K562 (cell line): ENCODE data around the gene ELMO3. TPM values are rescaled to one million over a fixed set of nuclear protein-coding genes. Genes with fewer than 3 reads are reported as not detected.

Experiments used
- ATAC-seq: fragments of 200-7000 bp; cut with Tn5 transposase; 3 replicates; pipeline ENCODE4 v1.9.1; 2020; ENCODE audit warnings: moderate library complexity
- BruUV-seq: library from RNA; stranded (reverse); fragments of 400-500 nt; replicated peaks from 2 replicates; lab custom pipeline; 2021; lab: Mats Ljungman, UMichigan
- CTCF ChIA-PET: fragments of 300-600 bp; formaldehyde crosslinking; extraction: SDS; loops from one replicate; lab custom pipeline; 2021; ENCODE audit warnings: low intra/inter-chr PET ratio; lab: Yijun Ruan, JAX
- POLR2A ChIA-PET: fragments of 300-600, 350-650 bp; sonication (Branson Sonifier 250); formaldehyde crosslinking; extraction: SDS; loops from one replicate; lab custom pipeline; 2021; ENCODE audit warnings: antibody characterized with exemption, inconsistent platforms; lab: Yijun Ruan, JAX
- DNase-seq, 4 experiments: peaks; one replicate each; pipeline versions ENCODE4 v3.0.0 to v3.0.0-alpha.2; 2011 to 2018; ENCODE audit warnings: low spot score in 3 of 4, mixed read lengths in 3 of 4; ENCODE audit errors: extremely low read depth in 1 of 4
- FAIRE-seq: peaks from 2 replicates; lab custom pipeline; 2011; peaks lifted over from hg19 to GRCh38; lab: Jason Lieb, UNC
- H2AFZ ChIP-seq: 2 replicates; pipeline ENCODE4 v1.6.0; 2011; ENCODE audit warnings: low read depth, low read length, control low read depth, inconsistent platforms
- H3K27ac ChIP-seq: fragments of 200-600 bp; 3 replicates; pipeline ENCODE4 v1.8.0; 2011; ENCODE audit warnings: low read depth, mild to moderate bottlenecking, control low read depth, inconsistent platforms, low read length, moderate library complexity, mixed read lengths; ENCODE audit errors: extremely low read depth
- H3K27me3 ChIP-seq, 2 experiments: fragments of 300-600 bp in 1 of 2; 2 replicates in 1 of 2; 3 replicates in 1 of 2; pipeline versions ENCODE4 v1.6.0 to v1.8.0; 2011; ENCODE audit warnings: inconsistent platforms in 2 of 2, low read length in 2 of 2, mild to moderate bottlenecking in 1 of 2, mixed read lengths in 1 of 2, moderate library complexity in 1 of 2; ENCODE audit not compliant: control insufficient read depth in 2 of 2, insufficient read depth in 2 of 2
- H3K36me3 ChIP-seq: fragments of 300-600 bp; 3 replicates; pipeline ENCODE4 v1.8.0; 2011; ENCODE audit warnings: mild to moderate bottlenecking, low read length, inconsistent platforms; ENCODE audit not compliant: control insufficient read depth, insufficient read depth
- H3K4me1 ChIP-seq, 2 experiments: fragments of 200-600 bp in 1 of 2; replicated peaks in 1 of 2; 2 replicates in 1 of 2; 3 replicates in 1 of 2; pipeline versions ENCODE4 v1.5.1 to v1.8.0; 2011; ENCODE audit warnings: inconsistent platforms in 2 of 2, low read length in 2 of 2, mild to moderate bottlenecking in 1 of 2, mixed read lengths in 1 of 2, moderate library complexity in 1 of 2; ENCODE audit not compliant: control insufficient read depth in 2 of 2, insufficient read depth in 2 of 2
- H3K4me2 ChIP-seq: 2 replicates; pipeline ENCODE4 v1.6.1; 2011; ENCODE audit warnings: low read length, control low read depth, inconsistent platforms, mixed read lengths; ENCODE audit not compliant: insufficient read depth
- H3K4me3 ChIP-seq: fragments of 200-600 bp; sonication (generic), shearing (Covaris generic); 2 replicates; pipeline ENCODE4 v1.5.1; 2016; ENCODE audit warnings: control low read depth, inconsistent platforms
- H3K79me2 ChIP-seq: fragments of 200-600 bp; 3 replicates; pipeline ENCODE4 v1.8.0; 2011; ENCODE audit warnings: low read length, inconsistent platforms; ENCODE audit not compliant: control insufficient read depth, insufficient read depth
- H3K9ac ChIP-seq, 2 experiments: 2 replicates each; pipeline versions ENCODE4 v1.6.0 to v1.6.1; 2011; ENCODE audit warnings: low read depth in 2 of 2, low read length in 2 of 2, control low read depth in 1 of 2, inconsistent platforms in 1 of 2, mild to moderate bottlenecking in 1 of 2, mixed read lengths in 1 of 2; ENCODE audit not compliant: insufficient read depth in 1 of 2
- H3K9me1 ChIP-seq: one replicate; pipeline ENCODE4 v1.6.0; 2011; ENCODE audit warnings: inconsistent platforms, mild to moderate bottlenecking, low read length, moderate library complexity; ENCODE audit not compliant: control insufficient read depth, insufficient read depth
- H3K9me3 ChIP-seq: replicated peaks from 2 replicates; pipeline ENCODE4 v1.5.1; 2011; ENCODE audit warnings: low read depth, low read length, inconsistent platforms; ENCODE audit not compliant: control insufficient read depth, insufficient read depth
- H4K20me1 ChIP-seq: replicated peaks from 2 replicates; pipeline ENCODE4 v1.6.1; 2011; ENCODE audit warnings: low read length, inconsistent platforms, mixed read lengths; ENCODE audit not compliant: control insufficient read depth, insufficient read depth
- GTF3C2 ChIP-seq: IDR thresholded peaks from 3 replicates; pipeline ENCODE4 v1.6.1; 2011; ENCODE audit warnings: borderline replicate concordance, mild to moderate bottlenecking, moderate library complexity; ENCODE audit not compliant: insufficient read length; ENCODE audit errors: extremely low read depth
- HMBOX1 ChIP-seq: sonication (generic); IDR thresholded peaks from 2 replicates; pipeline ENCODE4 v1.6.1; 2016
- WGBS: fragments of 100-300 bp; shearing (Covaris generic); methylation state at CpG from one replicate; pipeline ENCODE4 v1.1.6; 2016; ENCODE audit warnings: low coverage, mixed read lengths; ENCODE audit not compliant: insufficient coverage; ENCODE audit errors: missing lambda C conversion rate; 5-methylcytosine and 5-hydroxymethylcytosine counted together
- in situ Hi-C: fragments of 300-500 bp; cut with MboI; formaldehyde crosslinking; loops from 4 replicates; pipeline ENCODE4 v1.15.0; 2018; ENCODE audit warnings: inconsistent platforms, mixed read lengths
- intact Hi-C: fragments of 100-400 bp; cut with micrococcal nuclease; formaldehyde crosslinking; loops from 2 replicates; pipeline ENCODE4 v1.14.2; 2022
- polyA plus RNA-seq, 8 experiments: library from polyadenylated mRNA; depleted of rRNA in 4 of 8; stranded (reverse) in 5 of 8; unstranded in 3 of 8; fragments of >200 nt; fragmentation: Nextera tagmentation in 2 of 8; fragmentation: Illumina TruSeq in 1 of 8; extraction: Ambion mirVana in 2 of 8; extraction: Trizol in 1 of 8; gene quantifications; 2 replicates each; pipeline versions ENCODE4 v1.2.1 to v1.2.3, GENCODE V29; 2011 to 2014; ENCODE audit warnings: inconsistent platforms in 1 of 8, missing spikeins in 1 of 8
- total RNA-seq, 7 experiments: library from RNA; depleted of rRNA in 6 of 7; stranded (reverse); fragments of >200 nt in 6 of 7; fragmentation: Illumina TruSeq in 2 of 7; extraction: Trizol in 2 of 7; gene quantifications; 2 replicates each; pipeline versions ENCODE4 v1.2.1 to v1.2.3, GENCODE V29; 2011 to 2021; ENCODE audit warnings: low replicate concordance in 1 of 7

The ELMO3 gene
- total and polyA plus RNA-seq, 9 of the 15 experiments (the other 6 are each of a cell fraction or from before 2014, with no cell fraction given) = 0.04 to 5.1 (median 1.5) TPM

- in situ Hi-C loops (loop anchor here (25.0 kb wide), 1 partner anchor 202 kb away; the partner anchor contains the start of gene CES3), intact Hi-C loops (no loop called here)
- ChIA-PET CTCF (interaction anchor here (0.7 kb wide), 1 partner anchor 13 kb away, joined by 4 read pairs; the partner anchor contains the start of gene B3GNT9), POLR2A (no interaction called here)
- Histone ChIP-seq H3K79me2 (peaks cover 24% of the 10 kb centered on the region), H3K9ac (peak overlapping the region in 1 of 2 experiments; percentile 80; a peak in 2 of 4 replicates), H4K20me1 (no peaks in the 10 kb centered on the region), H3K27ac (peak overlapping the region; percentile 41; the same call in 1 of the 3 replicates), H3K9me3 (no peaks in the 10 kb centered on the region), H3K4me1 (peaks cover 14 to 84% of the 10 kb centered on the region in 2 experiments), H3K9me1 (no peaks in the 10 kb centered on the region), H3K27me3 (no peaks in the 10 kb centered on the region), H3K4me2 (no peak overlapping the region; the same call in 1 of the 2 replicates), H3K36me3 (peaks cover 13% of the 10 kb centered on the region; the same call in 2 of the 3 replicates), H3K4me3 (no peak overlapping the region), H2AFZ (peak overlapping the region; percentile 40; the same call in 1 of the 2 replicates)
- no peak for TF ChIP-seq HMBOX1
- peak; percentile 12 for TF ChIP-seq GTF3C2
- WGBS = 72% methylated on average over 24 of the region's 34 CpGs
- no peak for DNase-seq
- FAIRE-seq = no peak
- peak; percentile 0; the same call in 1 of the 3 replicates for ATAC-seq
- no TSS peak for BruUV-seq
These were observed 34.9 kb upstream of the ELMO3 start for GRCh38 chr16:67163999-67164558.
